VCaP (cell line): ENCODE measurements around the gene CIC.

Experiments used
- H3K27ac ChIP-seq: fragments of 450-650 bp; 2 replicates; pipeline ENCODE4 v1.5.1; 2017
- CTCF ChIP-seq: fragments of 450-650 bp; conservative IDR thresholded peaks from 2 replicates; pipeline ENCODE4 v1.5.1; 2017; ENCODE audit warnings: mild to moderate bottlenecking, moderate library complexity

The CIC gene

GRCh38 chr19:42332059-42332458 lies 63.0 kb downstream of the CIC start:
- H3K27ac ChIP-seq = no peak overlapping the region
- no peak for TF ChIP-seq CTCF

- no peak for TF ChIP-seq CTCF
- H3K27ac ChIP-seq = no peak overlapping the region
These were observed 64.0 kb downstream of the CIC start for GRCh38 chr19:42333018-42333417.

GRCh38 chr19:42333975-42334696 lies 65.1 kb downstream of the CIC start:
- no peak for TF ChIP-seq CTCF
- no peak overlapping the region for H3K27ac ChIP-seq

- no peak overlapping the region for H3K27ac ChIP-seq
These were observed 65.8 kb downstream of the CIC start for GRCh38 chr19:42334697-42335373.

GRCh38 chr19:42335374-42335936 lies 66.4 kb downstream of the CIC start:
- H3K27ac ChIP-seq = no peak overlapping the region
- no peak for TF ChIP-seq CTCF

More at GRCh38 chr19:42334697-42335373, 65.8 kb downstream of the CIC start:
- TF ChIP-seq CTCF = no peak

- H3K27ac ChIP-seq = no peak overlapping the region
- TF ChIP-seq CTCF = no peak
These were observed 66.9 kb downstream of the CIC start for GRCh38 chr19:42335971-42336370.

- peak overlapping the region; percentile 22; the same call in 1 of the 2 replicates for H3K27ac ChIP-seq
These were observed 70.2 kb downstream of the CIC start for GRCh38 chr19:42339126-42339860.

- peak overlapping the region; percentile 22; the same call in 1 of the 2 replicates for H3K27ac ChIP-seq
These were observed 70.9 kb downstream of the CIC start for GRCh38 chr19:42339922-42340321.
